Breast epithelium (tissue), 3 donors: ENCODE data around the gene MYH8.

Experiments
- CTCF ChIP-seq, 3 donors: fragments of 450-650 bp; IDR thresholded peaks; one replicate each; pipeline ENCODE4 v1.5.1; 2016 to 2017; ENCODE audit warnings: antibody characterized with exemption in 3 of 3, mild to moderate bottlenecking in 3 of 3, moderate library complexity in 3 of 3
- POLR2AphosphoS5 ChIP-seq, 3 donors: sonication (generic); formaldehyde crosslinking; IDR thresholded peaks; one replicate each; pipeline ENCODE4 v1.6.1; 2017; ENCODE audit warnings: antibody characterized with exemption in 3 of 3

GRCh38 chr17:10428781-10429180, 7.0 kb upstream of the MYH8 start:
- no peak for TF ChIP-seq POLR2AphosphoS5 (IDR thresholded peaks at IDR 0.05)
- no peak for TF ChIP-seq CTCF (IDR thresholded peaks at IDR 0.05)
